ENCODE measurements around the gene MYLK4. TPM values are rescaled to one million over a fixed set of nuclear protein-coding genes. Genes with fewer than 3 reads are reported as not detected.
A peak's percentile ranks its signal among the peaks of the same experiment; 100 is the strongest.

The MYLK4 gene
- total and polyA plus RNA-seq, 8 donors, result 0.52 to 1.8 (median 1.2) TPM

DNA sequence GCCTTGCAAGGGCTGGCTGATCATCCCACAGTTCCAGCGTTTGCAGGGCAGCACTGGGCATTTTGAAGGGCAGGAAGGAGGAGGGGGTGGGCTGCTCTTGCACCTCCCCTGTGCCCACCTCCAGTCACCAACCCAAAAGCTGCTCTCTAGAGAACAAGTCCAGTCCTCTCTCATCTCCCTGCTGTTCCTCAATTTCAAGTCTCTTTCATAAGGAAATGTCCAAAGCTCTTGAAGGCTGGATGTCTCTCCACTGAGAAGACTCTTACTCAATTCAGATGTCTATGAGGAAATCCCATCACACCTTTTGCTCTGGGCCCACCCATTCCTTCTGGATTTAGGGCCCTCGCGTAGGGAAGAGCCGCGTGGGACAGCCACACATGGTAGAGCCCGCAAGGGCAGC lies 46.1 kb upstream of the MYLK4 start:
- Histone ChIP-seq H3K9me3 (no peaks in the 10 kb centered on the region), H3K27ac (peak overlapping the region in 1 of 2 donors; percentile 89), H3K4me1 (peaks cover 0 to 78% of the 10 kb centered on the region in 2 donors), H3K27me3 (no peaks in the 10 kb centered on the region), H3K4me3 (no peak overlapping the region), H3K36me3 (no peaks in the 10 kb centered on the region)
- TF ChIP-seq, protein P1, sequence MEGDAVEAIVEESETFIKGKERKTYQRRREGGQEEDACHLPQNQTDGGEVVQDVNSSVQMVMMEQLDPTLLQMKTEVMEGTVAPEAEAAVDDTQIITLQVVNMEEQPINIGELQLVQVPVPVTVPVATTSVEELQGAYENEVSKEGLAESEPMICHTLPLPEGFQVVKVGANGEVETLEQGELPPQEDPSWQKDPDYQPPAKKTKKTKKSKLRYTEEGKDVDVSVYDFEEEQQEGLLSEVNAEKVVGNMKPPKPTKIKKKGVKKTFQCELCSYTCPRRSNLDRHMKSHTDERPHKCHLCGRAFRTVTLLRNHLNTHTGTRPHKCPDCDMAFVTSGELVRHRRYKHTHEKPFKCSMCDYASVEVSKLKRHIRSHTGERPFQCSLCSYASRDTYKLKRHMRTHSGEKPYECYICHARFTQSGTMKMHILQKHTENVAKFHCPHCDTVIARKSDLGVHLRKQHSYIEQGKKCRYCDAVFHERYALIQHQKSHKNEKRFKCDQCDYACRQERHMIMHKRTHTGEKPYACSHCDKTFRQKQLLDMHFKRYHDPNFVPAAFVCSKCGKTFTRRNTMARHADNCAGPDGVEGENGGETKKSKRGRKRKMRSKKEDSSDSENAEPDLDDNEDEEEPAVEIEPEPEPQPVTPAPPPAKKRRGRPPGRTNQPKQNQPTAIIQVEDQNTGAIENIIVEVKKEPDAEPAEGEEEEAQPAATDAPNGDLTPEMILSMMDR (IDR thresholded peaks at IDR 0.05), result no peak
- DNase-seq (no peak), ATAC-seq (no peak)
- intact Hi-C loops (cut with DNase I), result loop anchor here in 1 of 2 donors (5.0 kb wide), 1 partner anchor 45 kb away; the partner anchor contains the start of gene SERPINB1

DNA sequence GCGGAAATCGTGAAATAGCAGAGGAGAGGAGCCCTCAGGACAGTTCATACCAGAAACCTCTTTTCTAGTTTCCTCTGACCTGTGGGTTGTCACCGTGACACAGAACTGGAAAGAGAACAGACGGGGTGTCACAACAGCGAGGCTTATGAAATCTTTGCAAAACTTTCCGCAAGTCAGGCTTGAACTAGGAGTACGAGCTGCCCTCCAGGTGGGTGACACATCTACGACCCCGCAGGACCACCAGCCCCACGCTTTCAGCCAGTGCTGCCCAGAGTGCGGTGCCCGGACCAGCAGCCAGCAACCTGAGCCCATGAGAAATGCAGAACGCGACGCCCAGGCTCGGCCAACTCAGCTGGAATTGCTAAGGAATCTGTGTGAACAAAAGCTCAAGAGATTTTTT lies 45.2 kb upstream of the MYLK4 start:
- Histone ChIP-seq H3K4me1 (peaks cover under 1 to 84% of the 10 kb centered on the region in 2 donors), H3K9me3 (no peaks in the 10 kb centered on the region), H3K27me3 (no peaks in the 10 kb centered on the region), H3K36me3 (no peaks in the 10 kb centered on the region), H3K27ac (peak overlapping the region in 1 of 2 donors; percentile 89), H3K4me3 (no peak overlapping the region)
- DNase-seq (peak in 1 of 4 donors; percentile 78), ATAC-seq (no peak)
- TF ChIP-seq, protein P1 (IDR thresholded peaks at IDR 0.05), result no peak
- intact Hi-C loops (cut with DNase I), result loop anchor here in 1 of 2 donors (5.0 kb wide), 1 partner anchor 46 kb away; the partner anchor contains the start of gene SERPINB1

DNA sequence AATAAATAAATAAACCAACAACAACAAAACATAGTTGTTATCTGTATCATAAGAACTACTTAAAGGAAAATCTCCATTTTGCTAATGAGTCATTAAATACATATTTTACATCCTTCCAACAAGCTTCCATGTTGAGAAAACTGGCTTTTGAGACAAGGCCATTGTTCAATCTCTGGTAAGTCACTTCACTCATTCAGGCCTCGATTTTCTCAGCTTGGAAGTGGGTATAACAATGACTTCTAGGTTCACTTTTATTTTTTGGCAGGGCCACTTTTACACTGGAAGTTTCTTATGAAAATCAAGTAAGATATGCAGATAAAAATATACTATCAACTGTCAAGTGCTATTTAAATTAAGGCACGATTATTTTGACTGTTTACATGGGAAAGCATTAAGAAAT lies 44.4 kb upstream of the MYLK4 start:
- no peak overlapping the region for H3K4me3 ChIP-seq
- DNase-seq, result no peak
- no peaks in the 10 kb centered on the region for H3K36me3 ChIP-seq
- no peaks in the 10 kb centered on the region for H3K9me3 ChIP-seq
- TF ChIP-seq, protein P1 (IDR thresholded peaks at IDR 0.05), result no peak
- H3K4me1 ChIP-seq, result peaks cover 6 to 86% of the 10 kb centered on the region in 2 donors
- peak overlapping the region in 1 of 2 donors; percentile 89 for H3K27ac ChIP-seq
- no peak for ATAC-seq
- no peaks in the 10 kb centered on the region for H3K27me3 ChIP-seq
- intact Hi-C loops (cut with DNase I), result loop anchor here in 1 of 2 donors (5.0 kb wide), 1 partner anchor 47 kb away; the partner anchor contains the start of gene SERPINB1

DNA sequence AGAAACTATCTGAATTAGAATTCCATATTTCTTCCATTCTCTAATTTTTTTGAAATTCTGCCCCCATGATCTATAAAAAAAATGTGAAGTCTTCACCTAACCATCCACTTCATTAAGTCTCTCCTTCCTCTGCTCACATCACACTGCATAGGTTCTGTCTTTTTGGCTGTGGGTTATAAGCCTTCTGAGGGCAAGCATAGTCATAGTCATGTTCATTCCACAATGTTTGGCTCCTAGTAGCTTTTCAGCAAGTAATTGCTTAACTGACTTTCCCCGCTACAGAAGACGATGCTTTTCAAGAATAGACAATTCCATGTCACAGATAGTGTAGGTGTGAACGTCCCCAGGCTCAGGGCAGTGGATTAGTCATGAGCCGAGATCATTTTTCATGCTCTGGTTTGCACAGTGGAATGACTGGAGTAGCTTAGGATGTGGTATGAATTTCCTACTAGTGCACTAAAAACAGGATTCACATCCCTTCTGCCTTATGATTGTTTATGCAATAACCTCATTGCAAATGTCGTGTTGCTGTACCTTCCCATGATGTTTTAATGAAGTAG lies 43.5 kb upstream of the MYLK4 start:
- intact Hi-C loops (cut with DNase I), result loop anchor here in 1 of 2 donors (5.0 kb wide), 1 partner anchor 138 kb away; no protein-coding TSS in a partner anchor
- DNase-seq (no peak), ATAC-seq (no peak)
- Histone ChIP-seq H3K27ac (peak overlapping the region in 1 of 2 donors; percentile 89), H3K27me3 (no peaks in the 10 kb centered on the region), H3K4me3 (no peak overlapping the region), H3K4me1 (peaks cover 6 to 78% of the 10 kb centered on the region in 2 donors), H3K9me3 (no peaks in the 10 kb centered on the region), H3K36me3 (no peaks in the 10 kb centered on the region)
- TF ChIP-seq, protein P1 (IDR thresholded peaks at IDR 0.05), result no peak

DNA sequence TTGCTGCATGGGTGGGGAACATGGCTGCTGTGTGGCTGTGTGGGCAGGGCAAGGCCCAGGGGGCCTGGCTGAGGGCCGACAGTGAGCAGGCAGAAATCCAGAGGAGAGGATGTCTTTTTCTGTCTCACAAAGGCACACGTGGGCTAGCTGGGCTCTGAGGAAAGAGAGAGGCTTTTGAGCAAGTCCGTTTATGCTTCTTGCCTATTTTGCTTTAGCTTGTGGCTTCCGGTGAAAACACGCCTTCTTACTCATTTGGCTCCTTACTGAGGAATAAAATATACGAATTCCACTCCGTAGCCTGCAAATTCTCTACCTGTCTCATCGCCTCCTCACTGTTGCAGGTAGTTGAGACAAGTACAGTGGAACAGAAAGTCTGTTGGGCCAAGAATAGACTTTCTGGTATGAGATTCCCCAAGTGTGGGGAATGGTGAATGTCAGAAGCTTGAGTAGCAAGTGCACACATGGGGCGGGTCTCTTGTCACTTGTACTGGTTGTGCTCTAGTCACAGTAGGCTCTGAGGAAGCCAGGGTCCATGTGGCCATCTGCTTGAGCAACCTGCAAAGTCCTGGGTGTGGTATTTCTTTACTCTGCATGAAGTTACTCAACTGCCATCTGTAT lies 42.9 kb upstream of the MYLK4 start:
- Histone ChIP-seq H3K27me3 (no peaks in the 10 kb centered on the region), H3K27ac (peak overlapping the region in 1 of 2 donors; percentile 89), H3K9me3 (no peaks in the 10 kb centered on the region), H3K4me3 (no peak overlapping the region), H3K36me3 (no peaks in the 10 kb centered on the region), H3K4me1 (peaks cover 6 to 77% of the 10 kb centered on the region in 2 donors)
- DNase-seq, result peak in 1 of 4 donors; percentile 79
- peak; percentile 24 for ATAC-seq
- intact Hi-C loops (cut with DNase I), result loop anchor here in 1 of 2 donors (5.0 kb wide), 1 partner anchor 139 kb away; no protein-coding TSS in a partner anchor
- TF ChIP-seq, protein P1 (IDR thresholded peaks at IDR 0.05), result no peak

Data from left lung (tissue), 10 donors.